Testis (tissue), 2 donors: ENCODE measurements around the gene ATP2C1.

Source experiments
- CTCF ChIP-seq, 3 experiments: fragments of 450-650 bp in 2 of 3; fragments of 200-600 bp in 1 of 3; sonication (generic) in 1 of 3; IDR thresholded peaks; one replicate each; pipeline ENCODE4 v1.5.1; 2016 to 2019; ENCODE audit warnings: antibody characterized with exemption in 3 of 3, mild to moderate bottlenecking in 2 of 3, moderate library complexity in 1 of 3
- POLR2A ChIP-seq: fragments of 450-650 bp; IDR thresholded peaks from one replicate; pipeline ENCODE4 v1.6.1; 2017; ENCODE audit warnings: antibody characterized with exemption, mild to moderate bottlenecking, moderate library complexity

- no peak for TF ChIP-seq CTCF (IDR thresholded peaks at IDR 0.05)
- no peak for TF ChIP-seq POLR2A
These were observed 153.7 kb downstream of the ATP2C1 start for GRCh38 chr3:131047582-131047981.
